Endothelial cell of hepatic sinusoid (primary cell): Measurements from ENCODE around the gene MORF4L1.
"Not testable (repeated sequence)": the region's sequence is repeated elsewhere in the genome, so short reads cannot be mapped to it uniquely, and the experiment has no call there.

Source experiments
- in situ Hi-C: cut with HindIII; loops from 2 replicates; pipeline ENCODE4 v1.10.0; 2017; ENCODE audit warnings: low sequenced_read_pairs

The MORF4L1 gene

DNA sequence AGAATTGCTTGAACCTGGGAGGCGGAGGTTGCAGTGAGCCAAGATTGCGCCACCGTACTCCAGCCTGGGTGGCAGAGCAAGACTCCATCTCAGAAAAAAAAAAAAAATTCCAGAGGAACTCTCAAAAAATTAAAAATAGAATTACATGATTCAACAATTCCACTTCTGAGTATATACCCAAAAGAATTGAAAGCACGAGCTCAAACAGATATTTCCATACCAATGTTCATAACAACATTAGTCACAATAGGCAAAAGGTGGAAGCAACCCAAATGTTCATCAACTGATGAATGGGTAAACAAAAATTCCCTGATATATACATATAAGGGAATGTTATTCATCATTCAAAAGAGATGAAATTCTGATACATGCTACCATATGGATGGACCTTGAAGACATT lies 16.9 kb upstream of the MORF4L1 start:
- in situ Hi-C loops, result no loop called here

DNA sequence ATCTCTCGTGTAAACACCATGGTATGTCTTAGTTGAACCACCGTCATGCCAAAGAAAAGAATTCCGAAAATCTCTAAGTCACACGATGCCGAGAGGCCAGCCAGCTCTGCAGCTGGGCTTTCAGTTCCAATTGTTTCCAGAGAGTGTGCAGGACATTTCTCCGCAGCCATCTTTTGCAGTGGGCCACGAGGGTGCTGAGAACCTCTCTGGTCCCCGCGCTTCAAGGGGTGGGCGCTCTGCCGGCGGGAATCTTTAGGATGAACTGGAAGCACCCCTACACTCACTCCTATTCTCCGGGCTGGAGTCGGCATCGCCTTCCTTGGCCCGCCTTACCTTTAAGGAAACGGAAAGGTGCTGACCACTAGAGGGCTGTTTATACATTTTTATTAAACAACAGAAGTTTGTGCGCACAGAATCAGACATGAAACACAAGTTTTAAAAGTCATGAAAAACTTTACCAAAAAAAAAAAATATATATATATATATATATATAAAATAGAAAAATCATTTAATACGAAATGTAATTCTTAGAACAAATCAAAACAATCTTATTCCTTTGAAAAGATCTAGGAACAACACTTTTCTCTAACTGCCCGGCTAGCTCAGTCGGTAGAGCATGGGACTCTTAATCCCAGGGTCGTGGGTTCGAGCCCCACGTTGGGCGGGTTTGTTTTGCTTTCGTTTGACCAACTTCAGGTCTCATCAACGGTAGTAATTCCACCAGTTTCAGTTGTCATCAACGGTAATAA lies 12.5 kb upstream of the MORF4L1 start:
- in situ Hi-C loops, result no loop called here

- in situ Hi-C loops, result not testable (repeated sequence)
Observed at GRCh38 chr15:78865585-78865984, 7.1 kb upstream of the MORF4L1 start.

- in situ Hi-C loops, result not testable (repeated sequence)
Observed at GRCh38 chr15:78866031-78866430, 6.7 kb upstream of the MORF4L1 start.

GRCh38 chr15:78866803-78867202 lies 5.9 kb upstream of the MORF4L1 start:
- in situ Hi-C loops, result no loop called here

DNA sequence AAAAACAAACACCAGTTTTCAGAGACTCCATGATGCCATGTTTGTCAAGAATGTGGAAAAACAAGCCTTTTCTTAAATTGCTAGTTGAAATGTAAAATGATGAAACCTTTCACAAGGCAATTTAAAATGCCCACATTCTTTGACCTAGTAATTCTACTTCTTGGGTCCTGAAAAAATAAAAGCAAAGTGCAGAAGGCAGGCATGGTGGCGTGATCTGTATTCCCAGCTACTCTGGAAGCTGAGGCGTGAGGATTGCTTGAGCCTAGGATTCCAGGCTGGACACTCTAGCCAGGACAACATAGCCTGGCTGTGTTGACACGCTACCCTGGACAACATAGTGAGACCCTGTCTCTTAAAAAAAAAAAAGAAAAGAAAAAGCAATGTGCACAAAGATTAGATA lies 4.3 kb upstream of the MORF4L1 start:
- in situ Hi-C loops, result no loop called here

GRCh38 chr15:78871483-78872127 lies 1.1 kb upstream of the MORF4L1 start:
- in situ Hi-C loops, result not testable (repeated sequence)

DNA sequence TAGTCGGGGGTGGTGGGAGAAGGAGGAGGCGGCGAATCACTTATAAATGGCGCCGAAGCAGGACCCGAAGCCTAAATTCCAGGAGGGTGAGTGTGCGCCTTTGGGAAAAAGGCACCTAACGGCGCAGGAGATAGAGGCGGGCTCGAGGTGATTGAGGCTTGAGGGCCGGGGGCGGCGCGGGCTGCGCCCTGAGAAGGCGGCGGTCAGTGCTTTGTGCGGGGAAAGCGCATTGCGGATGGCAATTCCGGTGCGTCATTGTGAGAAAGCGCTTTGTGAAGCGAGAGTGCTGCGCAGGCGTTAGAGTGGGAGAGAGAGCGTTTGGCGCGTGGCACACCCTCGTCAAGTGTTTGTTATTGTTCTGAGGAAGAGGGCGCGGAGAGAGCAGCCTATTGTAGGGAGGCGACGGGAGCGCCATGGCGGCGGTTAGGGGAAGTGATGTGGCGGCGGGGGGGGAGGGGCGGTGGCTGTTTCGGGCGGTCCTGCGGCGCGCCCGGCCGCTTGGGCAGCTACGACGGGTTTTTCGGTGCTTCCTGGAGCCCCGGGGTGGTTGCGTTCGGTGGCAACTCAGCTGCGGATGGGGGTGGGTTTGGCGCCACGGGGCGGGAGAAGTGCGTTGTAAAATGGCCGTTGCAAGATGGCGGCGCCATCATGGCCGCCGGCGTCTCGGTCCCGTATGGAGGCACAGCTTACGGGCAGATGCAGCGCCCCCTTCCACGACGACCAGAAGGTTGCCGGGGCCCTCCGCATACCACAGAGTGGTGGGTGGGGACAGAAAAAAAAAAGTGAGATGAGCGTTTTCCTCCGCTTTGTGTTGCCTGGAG lies 492 bp downstream of the MORF4L1 start:
- in situ Hi-C loops, result no loop called here

GRCh38 chr15:78873793-78874765 lies 1.4 kb downstream of the MORF4L1 start:
- in situ Hi-C loops, result no loop called here

DNA sequence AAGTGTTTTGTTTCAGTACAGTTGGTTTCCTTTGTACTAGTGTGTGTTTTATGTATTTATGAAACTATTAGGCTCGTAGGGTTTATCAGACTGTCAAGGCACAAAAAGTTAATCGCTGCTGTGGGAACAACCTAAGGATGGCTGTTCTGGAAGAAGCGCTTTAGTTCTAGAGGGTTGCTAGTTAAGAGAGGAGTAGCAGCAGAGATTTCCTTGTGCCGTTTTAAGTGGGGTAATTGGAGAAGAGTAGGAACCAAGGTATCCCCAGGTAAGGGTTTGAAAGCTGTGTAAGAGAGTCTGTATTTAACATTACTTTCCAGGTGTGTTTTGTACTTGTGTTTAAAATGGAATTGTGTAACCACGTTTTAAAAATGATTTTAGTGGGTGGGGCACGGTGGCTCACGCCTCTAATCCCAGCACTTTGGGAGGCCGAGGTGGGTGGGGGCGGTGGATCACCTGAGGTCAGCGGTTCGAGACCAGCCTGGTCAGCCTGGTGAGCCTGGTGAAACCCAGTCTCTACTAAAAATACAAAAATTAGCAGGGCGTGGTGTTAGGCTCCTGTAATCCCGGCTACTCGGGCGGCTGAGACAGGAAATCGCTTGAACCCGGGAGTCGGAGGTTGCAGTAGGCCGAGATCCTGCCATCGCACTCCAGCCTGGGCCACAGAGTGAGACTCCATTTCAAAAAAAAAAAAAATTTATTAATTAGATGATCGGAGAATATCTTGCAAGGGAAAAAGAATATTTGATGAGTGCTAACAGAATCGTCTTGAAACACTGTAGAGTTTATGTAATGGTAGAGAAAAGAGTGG lies 2.6 kb downstream of the MORF4L1 start:
- in situ Hi-C loops, result no loop called here

DNA sequence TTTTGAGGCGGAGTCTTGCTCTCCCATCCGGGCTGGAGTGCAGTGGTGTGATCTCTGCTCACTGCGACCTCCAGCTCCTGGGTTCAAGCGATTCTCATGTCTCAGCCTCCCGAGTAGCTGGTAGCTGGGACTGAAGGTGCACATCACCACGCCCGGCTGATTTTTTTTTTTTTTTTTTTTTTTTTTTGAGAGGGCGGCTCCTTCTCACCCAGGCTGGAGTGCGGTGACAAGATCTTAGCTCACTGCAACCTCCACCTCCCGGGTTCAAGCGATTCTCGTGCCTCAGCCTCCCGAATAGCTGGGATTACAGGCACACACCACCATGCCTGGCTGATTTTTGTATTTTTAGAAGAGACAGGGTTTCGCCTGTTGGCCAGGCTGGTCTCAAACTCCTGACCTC lies 4.3 kb downstream of the MORF4L1 start:
- in situ Hi-C loops, result not testable (repeated sequence)

DNA sequence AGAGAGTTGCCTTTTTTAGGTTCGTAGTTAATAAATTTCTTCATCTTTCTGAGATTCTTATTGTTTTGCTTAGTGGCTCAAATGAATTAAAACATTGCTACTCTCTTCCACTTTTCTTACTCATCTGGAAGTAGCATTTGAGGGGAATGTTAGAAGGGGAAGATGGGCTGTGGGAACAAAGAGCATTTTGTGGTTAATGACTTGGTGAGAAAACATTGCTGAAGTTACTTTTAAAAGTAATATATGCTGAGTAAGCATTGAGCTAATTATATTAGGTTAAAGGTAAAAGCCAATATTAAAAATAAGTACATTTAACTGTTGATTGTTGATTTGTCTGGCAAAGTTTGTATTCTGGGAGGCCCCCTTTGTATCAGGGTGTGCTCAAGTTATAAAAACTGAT lies 5.7 kb downstream of the MORF4L1 start:
- in situ Hi-C loops, result no loop called here

- in situ Hi-C loops, result no loop called here
Observed at GRCh38 chr15:78879517-78880241, 7.0 kb downstream of the MORF4L1 start.

DNA sequence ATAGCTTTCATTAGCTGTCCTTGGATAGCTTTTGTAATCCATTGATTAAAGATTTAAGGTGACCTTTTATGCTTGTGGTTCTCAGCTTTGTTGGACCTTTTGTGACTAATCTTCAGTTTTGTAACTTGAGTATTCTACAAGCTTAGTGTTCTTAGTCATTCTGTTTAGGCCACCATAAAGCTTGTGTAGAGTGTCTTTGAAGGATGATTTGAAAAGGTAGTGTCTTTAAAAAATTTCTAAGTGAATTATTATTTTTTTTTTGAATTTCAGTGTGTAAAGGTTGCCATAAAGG lies 7.5 kb downstream of the MORF4L1 start:
- in situ Hi-C loops, result no loop called here

DNA sequence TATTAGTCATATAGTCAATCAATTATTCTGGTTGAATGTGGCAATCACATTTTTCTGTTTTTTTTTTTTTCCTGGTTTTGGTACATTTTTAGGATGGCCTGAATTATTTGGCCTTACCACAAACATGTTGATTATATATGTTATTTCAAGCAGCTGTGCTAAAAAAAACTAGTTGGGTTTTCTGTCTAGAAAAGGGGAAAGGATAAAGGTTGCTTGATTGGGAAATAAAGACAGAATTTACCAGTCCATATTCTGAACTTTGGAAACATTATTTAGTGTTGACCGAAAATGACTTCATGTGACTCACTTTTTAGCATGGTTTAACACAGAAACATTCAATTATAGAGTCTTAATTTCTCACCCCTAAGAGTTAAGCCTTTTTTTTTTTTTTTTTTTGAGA lies 8.1 kb downstream of the MORF4L1 start:
- in situ Hi-C loops, result no loop called here

DNA sequence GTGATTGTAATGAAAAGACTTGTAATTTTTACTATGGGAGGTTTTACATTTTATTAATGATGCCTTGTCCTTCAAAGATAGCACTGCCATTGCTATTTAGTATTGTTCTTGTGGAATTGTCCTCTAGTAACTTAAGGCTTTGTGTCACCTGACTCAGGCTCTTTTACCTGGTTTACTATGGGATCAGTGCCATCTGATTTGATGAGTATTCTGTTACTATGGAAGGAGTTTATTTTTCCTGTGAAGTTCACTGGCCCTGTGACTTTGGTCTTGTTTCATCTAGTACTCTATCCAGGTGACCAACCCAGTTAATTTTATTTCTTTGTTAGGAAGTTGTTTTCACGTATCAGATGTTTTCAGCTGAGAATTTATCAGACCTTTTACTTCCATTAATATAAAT lies 9.0 kb downstream of the MORF4L1 start:
- in situ Hi-C loops, result no loop called here

DNA sequence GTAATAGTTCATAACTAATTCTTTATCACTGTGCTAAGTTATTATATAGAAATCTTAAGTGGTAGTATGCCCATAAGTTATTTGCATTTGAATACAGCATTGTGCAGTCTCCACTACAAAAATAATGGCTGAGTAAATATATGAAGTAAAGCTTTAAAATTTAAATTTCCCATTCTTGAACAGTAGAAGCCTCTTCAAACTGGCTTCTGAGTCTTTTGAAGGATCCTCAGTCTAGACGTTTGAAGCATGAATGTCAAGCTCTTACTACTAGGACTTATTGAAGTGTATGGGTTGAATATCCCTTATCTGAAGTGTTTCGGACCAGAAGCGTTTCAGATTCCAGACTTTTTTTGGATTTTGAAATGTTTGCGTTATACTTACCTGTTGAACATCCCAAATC lies 16.3 kb downstream of the MORF4L1 start:
- in situ Hi-C loops, result no loop called here

DNA sequence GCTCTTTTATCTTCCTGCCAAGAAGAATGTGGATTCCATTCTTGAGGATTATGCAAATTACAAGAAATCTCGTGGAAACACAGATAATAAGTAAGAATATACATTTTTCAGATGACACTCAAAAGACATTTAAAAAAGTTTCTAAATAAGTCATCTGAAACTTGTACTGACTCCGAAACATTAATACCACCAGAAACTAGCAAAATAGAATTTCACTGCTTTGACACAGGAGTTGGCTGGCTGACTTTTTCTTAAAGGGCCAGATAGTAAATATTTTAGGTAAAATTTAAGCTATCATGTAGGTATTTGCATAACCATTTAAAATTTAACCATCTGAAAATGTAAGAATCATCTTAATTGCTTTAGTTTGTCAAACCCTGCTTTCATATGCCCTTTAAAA lies 20.8 kb downstream of the MORF4L1 start:
- in situ Hi-C loops, result no loop called here

DNA sequence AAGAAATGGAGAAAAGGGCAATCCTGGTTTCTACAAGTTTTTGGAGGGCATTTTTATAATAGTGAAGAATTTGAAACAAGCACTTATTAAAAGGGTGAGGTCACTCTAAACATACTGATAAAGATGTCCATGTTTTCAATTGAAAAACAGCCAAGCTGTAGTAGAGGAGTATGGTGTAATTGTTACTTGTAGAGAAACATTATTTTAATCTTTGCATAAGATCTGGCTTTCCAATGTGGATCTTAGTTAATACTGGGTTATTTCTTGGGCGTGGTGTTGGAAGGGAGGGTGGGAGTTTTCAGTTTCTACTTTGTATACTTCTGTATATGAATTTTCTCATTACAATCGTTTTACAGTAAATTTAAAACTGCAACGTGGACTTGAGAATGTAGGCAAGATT lies 22.8 kb downstream of the MORF4L1 start:
- in situ Hi-C loops, result no loop called here
